HG03442 (cell line): ENCODE measurements around the gene LAMA1.

Experiments used
- ATAC-seq: cut with Tn5 transposase; IDR thresholded peaks from one replicate; pipeline ENCODE4 v1.9.1; 2021; ENCODE audit warnings: mild to moderate bottlenecking, moderate library complexity; ENCODE audit not compliant: unreplicated experiment

Gene LAMA1

DNA sequence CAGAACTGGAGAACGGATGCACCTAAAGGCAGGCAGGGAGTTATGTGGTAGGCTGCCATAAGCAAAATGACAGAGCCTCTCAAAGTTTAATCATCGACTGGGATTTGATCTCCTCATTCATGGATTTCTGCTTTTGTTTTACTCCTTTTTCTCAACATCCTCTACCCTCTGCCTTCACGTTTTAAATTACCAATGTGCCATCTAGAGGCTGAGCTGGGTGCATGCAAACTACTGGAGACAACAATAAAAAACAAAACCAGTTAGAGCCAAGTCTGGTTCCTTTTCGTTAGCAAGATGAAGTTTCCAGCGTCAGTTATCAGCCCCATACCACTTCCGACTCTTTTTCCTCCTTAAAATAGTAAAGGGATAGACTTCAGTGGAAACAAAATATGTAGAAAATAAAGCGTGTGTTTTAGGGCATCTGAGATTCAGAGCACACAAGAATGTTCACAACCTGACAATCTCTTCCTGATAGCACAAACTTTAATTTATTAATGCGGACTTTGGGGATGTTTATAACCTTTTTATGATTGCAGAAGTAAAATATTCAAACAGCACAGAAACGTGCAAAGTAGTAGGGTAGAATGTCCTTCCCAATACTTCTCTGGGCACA lies 117.0 kb downstream of the LAMA1 start:
- ATAC-seq, result no peak

GRCh38 chr18:6997808-6998207 lies 119.8 kb downstream of the LAMA1 start:
- no peak for ATAC-seq

DNA sequence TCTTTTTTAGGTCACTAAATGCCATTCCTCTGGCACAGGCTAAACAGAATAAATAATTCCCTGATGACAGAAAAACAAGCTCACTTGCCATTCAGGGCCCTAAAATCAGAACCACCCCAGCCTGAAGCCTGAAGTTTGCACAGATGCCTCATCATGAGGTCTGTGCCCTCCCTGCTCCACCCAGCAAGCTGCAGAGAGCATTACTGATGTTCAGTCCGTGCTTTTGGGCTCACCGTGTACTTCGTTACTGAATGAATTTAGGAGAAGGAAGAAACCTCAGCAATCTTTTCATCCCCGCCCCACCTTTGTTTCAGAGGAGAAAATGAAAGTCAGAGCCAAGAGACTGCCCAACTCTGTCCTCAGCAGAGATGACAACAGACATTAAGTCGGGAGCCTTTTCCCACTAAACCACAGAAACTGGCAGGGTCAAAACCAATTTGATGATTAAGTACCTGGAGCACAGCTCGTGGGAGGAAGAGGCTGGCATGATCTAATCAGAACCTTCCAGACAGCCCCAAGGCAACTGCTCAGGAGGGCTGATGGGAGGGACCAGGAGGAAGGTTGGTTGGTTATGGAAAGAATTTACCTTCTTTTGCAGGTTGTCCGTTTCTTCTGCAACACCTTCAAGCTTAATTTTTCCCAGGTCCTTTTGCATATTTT lies 122.7 kb downstream of the LAMA1 start:
- ATAC-seq, result no peak

GRCh38 chr18:6994056-6994770 lies 123.4 kb downstream of the LAMA1 start:
- no peak for ATAC-seq

DNA sequence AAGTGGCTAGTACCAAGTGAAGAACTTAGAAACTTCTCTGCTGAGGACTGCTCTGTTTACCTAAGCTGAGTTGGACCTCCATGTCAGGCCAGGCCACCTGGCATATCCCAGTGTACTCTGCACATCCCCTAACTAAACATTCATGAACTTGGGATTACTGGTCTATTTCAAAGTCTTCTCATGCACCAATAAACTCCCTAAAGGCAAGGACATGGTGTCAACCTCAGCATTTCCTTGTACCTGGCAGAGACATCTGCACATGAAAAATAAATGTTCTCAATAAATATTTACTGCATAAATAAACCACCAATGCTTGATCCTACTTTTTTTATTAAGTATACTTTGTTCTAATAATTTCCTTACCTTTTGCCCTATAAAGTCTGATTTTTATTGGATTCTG lies 124.8 kb downstream of the LAMA1 start:
- no peak for ATAC-seq

GRCh38 chr18:6983366-6983765 lies 134.2 kb downstream of the LAMA1 start:
- no peak for ATAC-seq

GRCh38 chr18:6982398-6982797 lies 135.2 kb downstream of the LAMA1 start:
- no peak for ATAC-seq

- no peak for ATAC-seq
Observed at GRCh38 chr18:6980363-6980762, 137.2 kb downstream of the LAMA1 start.

DNA sequence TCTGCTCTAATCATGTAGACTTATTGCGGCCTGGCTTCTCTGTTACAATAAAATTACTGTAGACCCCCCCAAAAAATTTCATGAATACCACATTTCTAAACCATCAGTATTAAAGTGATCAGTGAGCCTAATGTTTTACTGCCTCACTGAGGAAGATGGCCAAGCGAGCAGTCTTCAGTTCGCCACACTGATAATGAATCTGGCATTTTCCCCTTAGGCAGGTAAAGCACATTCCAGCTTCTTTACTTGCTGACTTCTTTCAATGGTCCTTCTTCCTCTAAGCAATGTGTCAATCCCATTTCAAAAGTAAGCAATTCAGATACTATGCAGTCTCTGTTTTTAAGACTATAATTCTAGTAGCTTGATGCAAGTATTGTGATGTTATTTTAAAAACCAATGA lies 137.6 kb downstream of the LAMA1 start:
- no peak for ATAC-seq

DNA sequence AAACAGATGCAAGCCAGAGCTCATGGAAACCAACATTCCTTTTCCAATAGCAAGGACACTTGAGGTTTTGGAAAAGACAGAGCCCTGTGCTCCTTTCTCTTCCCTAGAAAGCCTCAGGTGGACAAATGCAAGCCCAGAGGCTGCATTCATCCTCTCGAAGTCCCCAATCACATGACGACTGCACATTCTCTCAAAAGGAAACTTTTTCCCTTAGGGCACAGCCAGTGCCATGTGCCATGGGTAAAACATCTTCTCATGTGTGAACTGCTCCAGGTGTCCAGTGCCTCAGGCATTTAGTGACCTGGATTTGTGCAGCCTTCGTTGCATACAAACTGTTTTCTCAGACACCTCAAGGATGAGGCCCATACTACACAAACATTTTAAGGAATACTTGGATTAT lies 140.7 kb downstream of the LAMA1 start:
- no peak for ATAC-seq

- ATAC-seq, result no peak
Observed at GRCh38 chr18:6975084-6975483, 142.5 kb downstream of the LAMA1 start.

DNA sequence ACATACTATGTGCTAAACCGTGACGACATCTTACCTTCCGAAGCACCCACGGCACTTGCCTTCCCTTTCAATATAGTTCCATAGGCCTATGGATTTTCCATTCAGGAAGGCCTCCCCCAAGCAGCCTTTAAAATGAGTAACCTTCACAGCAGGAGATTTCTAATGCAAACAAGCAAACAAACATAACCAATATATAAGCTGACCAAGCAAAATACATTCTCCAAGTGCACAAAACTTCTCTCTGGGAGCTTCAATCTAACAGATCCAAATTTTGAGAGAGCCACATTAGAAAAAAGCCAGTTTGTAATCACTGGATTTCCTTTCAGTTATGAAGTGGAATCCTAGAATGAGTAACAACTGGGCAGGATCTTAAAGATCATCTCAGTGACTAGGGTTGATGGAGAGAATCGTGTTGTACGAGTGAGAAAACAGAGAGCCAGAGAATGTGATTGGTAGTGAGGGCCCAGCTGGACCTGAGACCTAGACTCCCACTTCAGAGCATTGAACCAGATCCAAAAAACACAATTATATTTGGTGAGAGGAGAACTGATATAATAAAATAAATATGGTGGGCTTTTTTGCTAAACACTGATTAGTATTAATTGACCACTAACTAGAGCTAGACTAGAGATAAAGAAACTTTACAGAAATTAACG lies 145.6 kb downstream of the LAMA1 start:
- ATAC-seq, result no peak

- ATAC-seq, result no peak
Observed at GRCh38 chr18:6963452-6964097, 154.0 kb downstream of the LAMA1 start.

- ATAC-seq, result no peak
Observed at GRCh38 chr18:6962571-6963451, 154.8 kb downstream of the LAMA1 start.

- ATAC-seq, result no peak
Observed at GRCh38 chr18:6961331-6961730, 156.3 kb downstream of the LAMA1 start.

DNA sequence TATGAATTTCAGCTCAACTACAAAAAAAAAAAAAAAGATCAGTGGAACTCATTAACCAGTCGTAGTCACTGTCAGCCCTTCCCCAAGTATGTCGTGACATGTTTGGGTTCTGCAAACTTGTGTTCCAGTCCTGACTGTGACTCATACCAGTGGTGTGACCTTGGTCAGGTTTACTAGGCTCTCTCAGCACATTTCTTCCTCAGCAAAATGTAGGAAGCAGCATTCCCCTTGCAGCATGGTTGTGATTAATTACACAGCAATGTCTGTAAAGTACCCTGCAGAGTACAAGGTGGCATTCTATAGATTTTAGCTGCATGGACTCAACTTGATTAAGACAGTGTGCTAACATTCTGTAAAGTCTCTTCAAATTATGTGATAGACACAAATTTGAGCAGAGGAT lies 156.9 kb downstream of the LAMA1 start:
- ATAC-seq, result no peak

- no peak for ATAC-seq
Observed at GRCh38 chr18:6960124-6960523, 157.5 kb downstream of the LAMA1 start.

GRCh38 chr18:6959110-6959509 lies 158.5 kb downstream of the LAMA1 start:
- no peak for ATAC-seq

DNA sequence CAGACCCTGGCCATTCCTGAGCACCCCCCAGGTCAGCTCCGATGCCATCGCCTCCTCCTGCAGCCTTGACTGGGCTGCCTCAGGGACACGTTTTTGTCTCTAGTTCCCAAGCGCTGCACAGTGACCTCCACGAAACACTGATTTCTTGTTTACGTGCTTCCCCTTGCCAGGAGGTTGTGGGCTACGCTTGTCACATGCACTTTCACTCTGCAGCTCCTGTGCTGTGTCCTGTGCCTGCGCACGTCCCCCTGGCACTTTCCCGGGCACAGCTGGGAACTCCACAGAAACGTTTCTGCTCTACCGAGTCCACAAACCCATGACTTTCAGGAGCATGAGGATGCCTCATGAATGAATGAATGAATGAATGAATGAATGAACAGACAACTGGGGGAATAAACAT lies 160.6 kb downstream of the LAMA1 start:
- no peak for ATAC-seq

GRCh38 chr18:6956495-6956894 lies 161.1 kb downstream of the LAMA1 start:
- ATAC-seq, result no peak
